ENCODE results near the gene LLCFC1. TPM values are rescaled to one million over a fixed set of nuclear protein-coding genes. Genes with fewer than 3 reads are reported as not detected.

The LLCFC1 gene
- total and polyA plus RNA-seq, 7 donors, result not detected

DNA sequence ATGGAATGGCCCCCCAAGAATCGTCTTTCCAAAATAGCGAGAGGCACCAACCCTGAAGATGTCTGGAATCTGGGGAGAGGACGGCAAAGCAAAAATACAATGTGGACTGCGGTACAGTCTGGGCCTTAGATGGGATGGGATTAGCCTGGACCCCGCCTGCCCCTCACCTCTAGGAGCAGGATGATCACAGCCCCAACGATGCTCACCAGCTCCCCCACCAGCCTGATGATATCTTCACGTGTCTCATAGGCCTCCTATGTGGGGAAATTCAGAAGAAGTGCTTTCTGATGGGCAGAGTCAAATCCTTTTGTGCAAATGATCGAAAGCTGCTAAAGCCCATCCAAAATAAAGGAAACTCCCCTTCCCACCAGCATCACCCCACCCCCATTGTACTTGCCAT is 24.0 kb upstream of the LLCFC1 start:
- TF ChIP-seq EP300 (IDR thresholded peaks at IDR 0.05), result no peak
- TF ChIP-seq POLR2AphosphoS5 (IDR thresholded peaks at IDR 0.05), result no peak
- no peak for TF ChIP-seq POLR2A (IDR thresholded peaks at IDR 0.05)
- TF ChIP-seq, protein P1, sequence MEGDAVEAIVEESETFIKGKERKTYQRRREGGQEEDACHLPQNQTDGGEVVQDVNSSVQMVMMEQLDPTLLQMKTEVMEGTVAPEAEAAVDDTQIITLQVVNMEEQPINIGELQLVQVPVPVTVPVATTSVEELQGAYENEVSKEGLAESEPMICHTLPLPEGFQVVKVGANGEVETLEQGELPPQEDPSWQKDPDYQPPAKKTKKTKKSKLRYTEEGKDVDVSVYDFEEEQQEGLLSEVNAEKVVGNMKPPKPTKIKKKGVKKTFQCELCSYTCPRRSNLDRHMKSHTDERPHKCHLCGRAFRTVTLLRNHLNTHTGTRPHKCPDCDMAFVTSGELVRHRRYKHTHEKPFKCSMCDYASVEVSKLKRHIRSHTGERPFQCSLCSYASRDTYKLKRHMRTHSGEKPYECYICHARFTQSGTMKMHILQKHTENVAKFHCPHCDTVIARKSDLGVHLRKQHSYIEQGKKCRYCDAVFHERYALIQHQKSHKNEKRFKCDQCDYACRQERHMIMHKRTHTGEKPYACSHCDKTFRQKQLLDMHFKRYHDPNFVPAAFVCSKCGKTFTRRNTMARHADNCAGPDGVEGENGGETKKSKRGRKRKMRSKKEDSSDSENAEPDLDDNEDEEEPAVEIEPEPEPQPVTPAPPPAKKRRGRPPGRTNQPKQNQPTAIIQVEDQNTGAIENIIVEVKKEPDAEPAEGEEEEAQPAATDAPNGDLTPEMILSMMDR (IDR thresholded peaks at IDR 0.05), result no peak
- WGBS, 2 donors, result 89 to 92% methylated on average over 8 of the region's 8 CpGs
- H3K36me3 ChIP-seq, result no peaks in the 10 kb centered on the region
- no peak overlapping the region for H3K27ac ChIP-seq
- H3K4me3 ChIP-seq, result no peak overlapping the region
- H3K27me3 ChIP-seq, result no peaks in the 10 kb centered on the region
- no peaks in the 10 kb centered on the region for H3K4me1 ChIP-seq
- H3K9me3 ChIP-seq, result no peaks in the 10 kb centered on the region
- intact Hi-C loops (cut with DNase I), result no loop called here
- no peak for DNase-seq

DNA sequence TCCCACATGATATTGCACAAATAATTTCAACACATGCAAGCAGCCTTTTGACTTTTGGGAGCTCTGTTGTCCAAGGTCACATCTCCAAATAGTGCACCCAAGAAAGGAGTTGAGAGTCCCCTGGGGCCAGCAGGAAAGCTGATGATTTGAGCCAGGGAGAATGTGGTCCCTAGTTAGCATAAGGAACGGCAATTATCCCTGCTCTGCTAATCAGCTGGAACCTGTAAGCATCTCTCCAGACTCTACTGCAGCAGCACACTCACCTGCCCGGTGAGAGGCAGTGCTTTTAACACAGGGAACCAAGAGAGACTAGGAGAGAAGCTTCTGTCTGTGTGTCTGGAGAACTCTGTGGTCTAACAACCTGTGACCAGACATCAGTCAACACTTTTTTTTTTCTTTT is 22.8 kb upstream of the LLCFC1 start:
- H3K4me1 ChIP-seq, result no peaks in the 10 kb centered on the region
- H3K9me3 ChIP-seq, result no peaks in the 10 kb centered on the region
- no peak for DNase-seq
- no peak overlapping the region for H3K27ac ChIP-seq
- 44 to 55% methylated on average over 2 of the region's 2 CpGs for WGBS, 2 donors
- H3K4me3 ChIP-seq, result no peak overlapping the region
- intact Hi-C loops (cut with DNase I), result no loop called here
- TF ChIP-seq EP300 (IDR thresholded peaks at IDR 0.05), result no peak
- no peak for TF ChIP-seq POLR2A (IDR thresholded peaks at IDR 0.05)
- no peak for TF ChIP-seq POLR2AphosphoS5 (IDR thresholded peaks at IDR 0.05)
- H3K36me3 ChIP-seq, result no peaks in the 10 kb centered on the region
- H3K27me3 ChIP-seq, result no peaks in the 10 kb centered on the region

DNA sequence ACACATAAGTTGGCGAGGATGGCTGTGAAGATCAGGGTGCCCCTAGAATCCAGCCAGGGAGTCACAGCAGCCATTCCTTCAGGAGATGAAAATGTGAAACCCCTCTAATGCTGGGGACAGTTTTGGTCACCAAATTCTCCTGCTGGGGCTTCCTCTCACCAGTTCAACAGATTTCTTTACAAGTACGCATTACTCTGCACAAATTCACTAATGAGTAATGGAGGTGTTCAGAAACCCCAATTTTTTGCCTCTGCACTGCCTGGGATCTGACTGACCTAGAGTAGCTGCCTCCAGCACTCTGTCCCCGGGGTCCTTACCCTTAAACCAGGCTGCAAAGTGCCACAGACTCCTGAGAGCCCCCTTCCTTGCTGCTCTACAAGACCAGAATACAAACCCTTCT is 21.8 kb upstream of the LLCFC1 start:
- intact Hi-C loops (cut with DNase I), result no loop called here
- Histone ChIP-seq H3K36me3 (no peaks in the 10 kb centered on the region), H3K4me3 (no peak overlapping the region), H3K27ac (no peak overlapping the region), H3K9me3 (no peaks in the 10 kb centered on the region), H3K27me3 (no peaks in the 10 kb centered on the region), H3K4me1 (no peaks in the 10 kb centered on the region)
- 69 to 86% methylated on average over 3 of the region's 3 CpGs for WGBS, 2 donors
- TF ChIP-seq EP300 (IDR thresholded peaks at IDR 0.05), result no peak
- no peak for DNase-seq

DNA sequence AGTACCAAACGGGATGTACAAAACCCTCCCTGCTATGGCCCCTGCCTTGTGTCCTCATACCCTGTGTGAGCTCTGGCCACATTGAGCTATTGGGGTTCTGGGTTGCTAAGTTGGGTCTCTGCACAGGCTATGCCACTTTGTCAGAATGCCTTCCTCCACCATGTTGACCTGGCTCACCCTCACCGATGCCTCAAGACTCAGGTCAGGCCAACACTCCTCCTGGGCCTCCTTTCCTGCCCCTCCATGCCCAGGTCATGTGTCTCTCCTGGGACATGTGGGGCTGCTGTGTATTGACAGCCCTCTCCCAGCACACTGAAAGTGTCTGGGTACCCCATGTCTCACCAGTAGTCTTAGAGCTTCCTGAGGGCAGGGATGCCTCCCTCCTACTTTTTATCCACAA is 20.4 kb upstream of the LLCFC1 start:
- H3K27ac ChIP-seq, result no peak overlapping the region
- no peaks in the 10 kb centered on the region for H3K36me3 ChIP-seq
- H3K27me3 ChIP-seq, result no peaks in the 10 kb centered on the region
- TF ChIP-seq POLR2AphosphoS5 (IDR thresholded peaks at IDR 0.05), result no peak
- TF ChIP-seq EP300 (IDR thresholded peaks at IDR 0.05), result no peak
- TF ChIP-seq, protein P1 (IDR thresholded peaks at IDR 0.05), result no peak
- TF ChIP-seq POLR2A (IDR thresholded peaks at IDR 0.05), result no peak
- intact Hi-C loops (cut with DNase I), result no loop called here
- WGBS, 2 donors, result 89 to 93% methylated on average over 2 of the region's 2 CpGs
- DNase-seq, result no peak
- no peaks in the 10 kb centered on the region for H3K4me1 ChIP-seq
- H3K9me3 ChIP-seq, result no peaks in the 10 kb centered on the region
- H3K4me3 ChIP-seq, result no peak overlapping the region

DNA sequence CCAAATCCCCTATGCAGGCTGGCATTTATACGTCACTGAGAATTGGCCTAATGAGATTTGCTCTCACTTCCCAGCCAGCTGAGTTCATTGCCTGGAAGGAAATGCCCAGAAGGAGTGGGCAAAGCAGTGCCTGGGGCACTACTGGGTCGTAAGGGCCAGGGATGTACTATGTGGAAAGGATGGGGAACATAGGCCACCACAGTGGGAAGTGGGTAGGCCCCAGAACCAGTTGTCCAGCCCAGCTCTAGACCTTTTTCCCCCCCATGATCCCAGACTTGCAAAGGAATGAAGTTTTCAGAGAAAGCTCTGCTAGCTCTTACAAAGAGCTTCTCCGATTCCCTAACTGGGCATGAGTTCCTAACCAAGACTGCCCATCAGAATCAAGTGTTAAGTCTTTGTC is 19.6 kb upstream of the LLCFC1 start:
- H3K9me3 ChIP-seq, result no peaks in the 10 kb centered on the region
- no peak overlapping the region for H3K4me3 ChIP-seq
- intact Hi-C loops (cut with DNase I), result no loop called here
- TF ChIP-seq, protein P1 (IDR thresholded peaks at IDR 0.05), result no peak
- TF ChIP-seq POLR2A (IDR thresholded peaks at IDR 0.05), result no peak
- no peak for TF ChIP-seq EP300 (IDR thresholded peaks at IDR 0.05)
- no peak for TF ChIP-seq POLR2AphosphoS5 (IDR thresholded peaks at IDR 0.05)
- no peaks in the 10 kb centered on the region for H3K36me3 ChIP-seq
- WGBS, 2 donors, result 86 to 90% methylated on average over 3 of the region's 3 CpGs
- no peak for DNase-seq
- no peaks in the 10 kb centered on the region for H3K27me3 ChIP-seq
- H3K27ac ChIP-seq, result no peak overlapping the region
- no peaks in the 10 kb centered on the region for H3K4me1 ChIP-seq

DNA sequence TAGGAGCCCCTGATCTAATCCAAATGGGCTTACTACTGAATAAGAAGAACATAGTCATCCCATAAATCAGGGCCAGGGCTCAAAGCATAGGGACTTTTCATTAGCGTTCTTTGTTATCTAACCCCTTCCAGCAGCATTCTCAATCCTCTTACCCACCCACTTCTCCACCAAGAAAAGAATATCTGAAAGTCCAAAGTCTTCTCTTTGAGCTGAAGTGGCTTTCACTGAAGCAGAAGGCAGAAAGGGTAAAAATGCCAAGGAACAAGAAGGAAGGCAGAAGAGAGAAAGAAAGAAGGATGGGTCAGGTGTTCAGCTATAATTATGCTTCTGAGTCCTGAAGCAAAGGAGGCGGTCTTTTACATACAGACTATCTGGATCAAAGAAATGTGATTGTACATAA is 15.9 kb upstream of the LLCFC1 start:
- Histone ChIP-seq H3K36me3 (no peaks in the 10 kb centered on the region), H3K27me3 (no peaks in the 10 kb centered on the region), H3K27ac (no peak overlapping the region), H3K4me1 (no peaks in the 10 kb centered on the region), H3K9me3 (no peaks in the 10 kb centered on the region), H3K4me3 (no peak overlapping the region)
- TF ChIP-seq EP300 (IDR thresholded peaks at IDR 0.05) (no peak), POLR2A (IDR thresholded peaks at IDR 0.05) (no peak), POLR2AphosphoS5 (IDR thresholded peaks at IDR 0.05) (no peak)
- TF ChIP-seq, protein P1 (IDR thresholded peaks at IDR 0.05), result no peak
- WGBS, 2 donors, result 44 to 60% methylated on average over 2 of the region's 2 CpGs
- intact Hi-C loops (cut with DNase I), result no loop called here
- no peak for DNase-seq

All from sigmoid colon (tissue), 7 donors.